Osteoblast (primary cell): ENCODE data around the gene TBX5. TPM values are rescaled to one million over a fixed set of nuclear protein-coding genes. Genes with fewer than 3 reads are reported as not detected.

Experiments used
- DNase-seq: peaks from one replicate; pipeline ENCODE4 v3.0.0; 2011; ENCODE audit warnings: low spot score, mixed read lengths; ENCODE audit not compliant: insufficient read length; ENCODE audit errors: missing footprints
- H2AFZ ChIP-seq: 2 replicates; pipeline ENCODE4 v1.6.0; 2011; ENCODE audit warnings: mild to moderate bottlenecking, low read length
- H3K27ac ChIP-seq: 2 replicates; pipeline ENCODE4 v1.5.1; 2011; ENCODE audit warnings: mild to moderate bottlenecking, low read depth, low read length, moderate library complexity
- H3K27me3 ChIP-seq: 2 replicates; pipeline ENCODE4 v1.6.0; 2012; ENCODE audit warnings: mild to moderate bottlenecking, control low read depth, inconsistent platforms, low read length, moderate library complexity; ENCODE audit not compliant: insufficient read depth
- H3K36me3 ChIP-seq: 2 replicates; pipeline ENCODE4 v1.5.1; 2011; ENCODE audit warnings: mild to moderate bottlenecking, low read length, control low read depth, moderate library complexity; ENCODE audit not compliant: insufficient read depth
- H3K4me1 ChIP-seq: 2 replicates; pipeline ENCODE4 v1.5.1; 2011; ENCODE audit warnings: mild to moderate bottlenecking, low read length, control low read depth, moderate library complexity; ENCODE audit not compliant: insufficient read depth
- H3K4me2 ChIP-seq: 2 replicates; pipeline ENCODE4 v1.6.0; 2011; ENCODE audit warnings: mild to moderate bottlenecking, low read length; ENCODE audit not compliant: insufficient read depth
- H3K4me3 ChIP-seq: fragments of 200-600 bp; sonication (generic); 3 replicates; pipeline ENCODE4 v1.5.1; 2012; ENCODE audit warnings: mild to moderate bottlenecking, low read length, inconsistent platforms; ENCODE audit not compliant: insufficient read depth
- H3K79me2 ChIP-seq: 2 replicates; pipeline ENCODE4 v1.6.0; 2012; ENCODE audit warnings: mild to moderate bottlenecking, low read length, control low read depth, inconsistent platforms; ENCODE audit not compliant: insufficient read depth
- H3K9me3 ChIP-seq: 2 replicates; pipeline ENCODE4 v1.5.1; 2011; ENCODE audit warnings: low read depth, low read length, control low read depth
- H4K20me1 ChIP-seq: 2 replicates; pipeline ENCODE4 v1.6.0; 2012; ENCODE audit warnings: mild to moderate bottlenecking, low read length, control low read depth; ENCODE audit not compliant: insufficient read depth
- total RNA-seq: library from RNA; depleted of rRNA; stranded (reverse); fragments of >200 nt; gene quantifications from 2 replicates; pipeline ENCODE4 v1.2.3, GENCODE V29; 2012
- TF ChIP-seq, protein P1 (sequence below): IDR thresholded peaks from 2 replicates; pipeline ENCODE4 v1.5.1; 2011; ENCODE audit warnings: mild to moderate bottlenecking, low read depth, low read length, moderate library complexity; ENCODE audit errors: extremely low read depth

Gene TBX5
- total RNA-seq, 1 donor = not detected

DNA sequence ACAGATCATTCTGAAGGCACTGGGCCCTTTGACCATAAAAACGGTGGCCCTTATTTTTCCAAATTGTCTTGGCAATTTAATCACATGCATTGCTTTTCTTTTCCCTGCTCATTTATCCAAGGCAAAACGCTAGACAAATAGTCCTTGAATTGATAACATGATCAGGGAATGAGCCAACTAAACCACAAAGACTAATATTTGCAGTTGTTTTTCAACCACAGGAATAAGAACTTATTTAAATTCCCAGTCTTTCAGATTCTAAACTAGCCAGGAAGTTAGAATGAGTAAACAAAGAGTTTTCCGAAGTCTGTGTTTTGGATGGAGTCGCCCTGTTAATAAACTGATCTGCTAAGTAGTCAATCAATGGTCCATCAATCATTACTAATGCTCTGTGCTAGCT lies 14.9 kb downstream of the TBX5 start:
- no peak overlapping the region for H3K4me2 ChIP-seq
- H3K4me1 ChIP-seq = no peaks in the 10 kb centered on the region
- DNase-seq = no peak
- H3K36me3 ChIP-seq = no peaks in the 10 kb centered on the region
- no peak overlapping the region for H2AFZ ChIP-seq
- H4K20me1 ChIP-seq = no peaks in the 10 kb centered on the region
- no peaks in the 10 kb centered on the region for H3K79me2 ChIP-seq
- TF ChIP-seq, protein P1, sequence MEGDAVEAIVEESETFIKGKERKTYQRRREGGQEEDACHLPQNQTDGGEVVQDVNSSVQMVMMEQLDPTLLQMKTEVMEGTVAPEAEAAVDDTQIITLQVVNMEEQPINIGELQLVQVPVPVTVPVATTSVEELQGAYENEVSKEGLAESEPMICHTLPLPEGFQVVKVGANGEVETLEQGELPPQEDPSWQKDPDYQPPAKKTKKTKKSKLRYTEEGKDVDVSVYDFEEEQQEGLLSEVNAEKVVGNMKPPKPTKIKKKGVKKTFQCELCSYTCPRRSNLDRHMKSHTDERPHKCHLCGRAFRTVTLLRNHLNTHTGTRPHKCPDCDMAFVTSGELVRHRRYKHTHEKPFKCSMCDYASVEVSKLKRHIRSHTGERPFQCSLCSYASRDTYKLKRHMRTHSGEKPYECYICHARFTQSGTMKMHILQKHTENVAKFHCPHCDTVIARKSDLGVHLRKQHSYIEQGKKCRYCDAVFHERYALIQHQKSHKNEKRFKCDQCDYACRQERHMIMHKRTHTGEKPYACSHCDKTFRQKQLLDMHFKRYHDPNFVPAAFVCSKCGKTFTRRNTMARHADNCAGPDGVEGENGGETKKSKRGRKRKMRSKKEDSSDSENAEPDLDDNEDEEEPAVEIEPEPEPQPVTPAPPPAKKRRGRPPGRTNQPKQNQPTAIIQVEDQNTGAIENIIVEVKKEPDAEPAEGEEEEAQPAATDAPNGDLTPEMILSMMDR = no peak
- no peak overlapping the region for H3K27ac ChIP-seq
- no peaks in the 10 kb centered on the region for H3K9me3 ChIP-seq
- no peaks in the 10 kb centered on the region for H3K27me3 ChIP-seq
- no peak overlapping the region for H3K4me3 ChIP-seq

GRCh38 chr12:114384739-114385138 lies 21.2 kb downstream of the TBX5 start:
- Histone ChIP-seq H3K27ac (no peak overlapping the region), H3K4me1 (no peaks in the 10 kb centered on the region), H3K4me2 (no peak overlapping the region), H3K4me3 (no peak overlapping the region), H3K36me3 (no peaks in the 10 kb centered on the region), H4K20me1 (no peaks in the 10 kb centered on the region), H3K9me3 (no peaks in the 10 kb centered on the region), H3K79me2 (no peaks in the 10 kb centered on the region), H3K27me3 (no peaks in the 10 kb centered on the region), H2AFZ (no peak overlapping the region)
- no peak for DNase-seq
- TF ChIP-seq, protein P1 = no peak

- peak; percentile 35 for DNase-seq
- Histone ChIP-seq H3K79me2 (no peaks in the 10 kb centered on the region), H3K4me2 (no peak overlapping the region), H2AFZ (no peak overlapping the region), H3K36me3 (no peaks in the 10 kb centered on the region), H4K20me1 (no peaks in the 10 kb centered on the region), H3K4me3 (no peak overlapping the region), H3K9me3 (no peaks in the 10 kb centered on the region), H3K4me1 (no peaks in the 10 kb centered on the region), H3K27ac (no peak overlapping the region), H3K27me3 (no peaks in the 10 kb centered on the region)
- TF ChIP-seq, protein P1 = no peak
These were observed 24.8 kb downstream of the TBX5 start for GRCh38 chr12:114381177-114381576.

GRCh38 chr12:114371733-114372132 lies 34.2 kb downstream of the TBX5 start:
- no peak for DNase-seq
- no peak overlapping the region for H3K27ac ChIP-seq
- no peaks in the 10 kb centered on the region for H3K4me1 ChIP-seq
- H3K36me3 ChIP-seq = no peaks in the 10 kb centered on the region
- no peak overlapping the region for H2AFZ ChIP-seq
- H3K4me2 ChIP-seq = no peak overlapping the region
- no peaks in the 10 kb centered on the region for H3K79me2 ChIP-seq
- H4K20me1 ChIP-seq = no peaks in the 10 kb centered on the region
- no peaks in the 10 kb centered on the region for H3K9me3 ChIP-seq
- TF ChIP-seq, protein P1 = no peak
- H3K27me3 ChIP-seq = no peaks in the 10 kb centered on the region
- no peak overlapping the region for H3K4me3 ChIP-seq
